Esophagus muscularis mucosa (tissue), 3 donors: ENCODE data around the gene DNAJC4.

Source experiments
- CTCF ChIP-seq, 3 experiments: fragments of 200-600 bp in 2 of 3; fragments of 450-650 bp in 1 of 3; sonication (generic) in 2 of 3; IDR thresholded peaks; one replicate each; pipeline ENCODE4 v1.5.1; 2017 to 2019; ENCODE audit warnings: antibody characterized with exemption in 3 of 3, mild to moderate bottlenecking in 2 of 3, moderate library complexity in 1 of 3
- POLR2A ChIP-seq: fragments of 450-650 bp; IDR thresholded peaks from one replicate; pipeline ENCODE4 v1.6.1; 2017; ENCODE audit warnings: antibody characterized with exemption, moderate library complexity, mild to moderate bottlenecking, low read depth
- POLR2AphosphoS5 ChIP-seq, 2 donors: sonication (generic); formaldehyde crosslinking; IDR thresholded peaks; one replicate each; pipeline ENCODE4 v1.6.1; 2017; ENCODE audit warnings: antibody characterized with exemption in 2 of 2

- no peak for TF ChIP-seq POLR2AphosphoS5 (IDR thresholded peaks at IDR 0.05)
- no peak for TF ChIP-seq POLR2A
- TF ChIP-seq CTCF (IDR thresholded peaks at IDR 0.05) = no peak
Measured at GRCh38 chr11:64211181-64211872, 19.0 kb upstream of the DNAJC4 start.
